SIG-M5 (cell line): ENCODE measurements around the gene BPI.
"Not testable (repeated sequence)": the region's sequence is repeated elsewhere in the genome, so short reads cannot be mapped to it uniquely, and the experiment has no call there.

Experiments
- DNase-seq: peaks from one replicate; lab custom pipeline; 2025; lab: John Stamatoyannopoulos, UW

BPI gene

DNA sequence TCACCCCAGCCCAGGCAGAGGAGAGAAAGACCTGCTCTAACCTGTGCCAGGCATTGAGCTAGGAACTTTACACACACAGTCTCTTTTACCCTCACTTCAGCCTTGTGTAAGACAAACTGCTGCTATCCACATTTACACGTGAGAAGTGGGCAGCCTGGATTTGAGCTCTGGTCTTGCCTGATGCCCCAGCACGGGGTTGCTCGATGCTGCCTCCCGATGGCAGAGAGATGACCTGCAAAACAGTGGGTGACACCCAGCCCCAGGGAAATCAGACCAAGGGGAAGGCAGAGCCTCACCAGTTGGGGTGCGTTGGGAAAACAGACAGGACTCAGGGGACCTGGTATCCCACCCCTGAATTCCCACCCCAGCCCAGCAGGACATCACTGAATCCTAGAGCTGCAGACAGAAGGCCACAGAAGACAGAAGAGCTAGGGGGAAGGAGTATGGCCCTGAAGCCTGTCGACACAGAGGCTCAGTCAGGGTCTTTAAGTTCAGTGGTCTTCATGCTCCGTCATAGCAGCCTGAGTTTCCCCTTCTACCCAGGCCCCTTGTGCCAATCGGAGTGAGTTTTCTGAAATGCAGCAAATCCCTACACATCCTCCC, 990 bp downstream of the BPI start:
- no peak for DNase-seq

DNA sequence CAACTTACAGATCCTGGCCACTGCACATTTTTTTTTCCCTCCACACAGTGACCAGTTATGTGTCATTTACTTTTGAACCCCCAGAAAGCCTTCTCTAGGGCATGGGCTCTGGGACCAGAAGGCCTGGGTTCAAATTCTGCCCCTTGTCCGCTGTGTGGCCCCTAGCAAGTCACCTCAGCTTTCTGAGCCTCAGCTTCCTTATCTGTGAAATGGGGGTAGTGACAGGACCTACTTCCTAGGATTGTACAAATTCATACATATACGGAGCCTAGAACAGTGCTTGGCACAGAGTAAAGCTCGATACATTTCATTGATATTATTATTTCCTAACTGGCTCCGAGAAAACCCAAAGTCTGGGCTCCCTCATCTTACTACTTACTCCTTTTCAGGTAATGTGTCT, 1.6 kb downstream of the BPI start:
- no peak for DNase-seq

DNA sequence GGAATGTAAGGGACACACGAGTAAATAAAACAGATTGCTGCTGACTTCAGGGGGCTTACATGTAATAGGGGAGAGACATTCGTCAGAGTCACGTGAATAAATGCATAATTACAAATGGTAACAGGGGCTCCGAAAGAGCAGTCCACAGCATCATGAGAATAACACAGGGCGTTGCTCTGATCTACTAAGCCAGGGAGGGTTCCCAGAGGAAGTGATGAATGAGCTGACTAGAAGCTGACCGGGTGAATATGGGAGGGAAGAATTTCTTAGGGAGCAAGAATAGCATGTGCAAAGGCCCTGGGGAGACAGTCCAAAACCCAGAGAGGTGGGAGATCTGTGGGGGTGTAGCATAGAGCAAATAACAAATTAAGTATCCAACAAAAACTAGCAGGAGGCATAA, 2.4 kb downstream of the BPI start:
- DNase-seq: no peak

DNA sequence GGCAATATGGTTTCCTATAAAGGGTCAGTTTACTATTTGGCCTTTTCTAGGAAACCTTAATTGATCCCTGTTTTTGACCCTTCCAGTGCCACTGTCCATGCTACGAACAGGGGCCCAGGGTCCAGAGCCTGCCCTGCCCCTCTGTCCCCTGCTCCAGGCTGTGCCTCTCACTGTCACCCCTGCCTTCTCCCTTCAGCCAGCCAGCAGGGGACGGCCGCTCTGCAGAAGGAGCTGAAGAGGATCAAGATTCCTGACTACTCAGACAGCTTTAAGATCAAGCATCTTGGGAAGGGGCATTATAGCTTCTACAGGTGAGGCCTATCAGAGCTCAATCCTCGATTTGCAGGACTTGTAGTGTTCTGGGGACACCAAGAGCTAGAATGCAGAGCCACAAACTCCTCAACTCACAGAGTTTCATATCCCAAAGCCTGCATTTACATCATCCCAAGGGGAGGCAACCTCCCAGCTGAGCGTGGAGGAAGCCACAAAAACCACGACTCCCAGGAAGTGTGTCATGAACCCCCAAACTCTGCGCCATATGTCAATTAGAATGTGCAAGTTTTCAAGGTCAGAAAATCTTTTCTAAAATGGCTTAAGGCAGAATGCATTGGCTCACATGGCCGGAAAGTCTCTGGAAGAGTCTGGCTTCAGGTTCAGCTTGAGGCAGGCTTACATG, 3.6 kb downstream of the BPI start:
- DNase-seq: no peak

DNA sequence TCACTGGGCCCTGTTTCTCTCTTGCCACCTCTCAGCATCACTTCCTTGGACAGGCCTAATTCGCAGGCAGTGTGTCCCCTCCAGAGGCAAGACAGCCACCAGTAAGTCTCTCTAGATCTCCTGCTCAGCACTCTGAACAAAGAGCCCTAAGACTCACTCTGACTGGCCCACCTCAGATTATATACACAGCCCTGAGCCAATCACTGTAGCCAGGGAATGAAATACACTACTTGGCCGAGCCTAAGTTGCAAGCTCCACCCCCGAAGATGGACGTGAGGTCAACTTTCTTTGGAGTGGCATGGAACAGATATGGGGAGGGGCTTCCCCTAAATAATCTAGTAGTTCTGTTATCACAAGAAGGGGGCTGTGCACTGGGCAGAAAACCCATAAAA, 4.1 kb downstream of the BPI start:
- DNase-seq: no peak

DNA sequence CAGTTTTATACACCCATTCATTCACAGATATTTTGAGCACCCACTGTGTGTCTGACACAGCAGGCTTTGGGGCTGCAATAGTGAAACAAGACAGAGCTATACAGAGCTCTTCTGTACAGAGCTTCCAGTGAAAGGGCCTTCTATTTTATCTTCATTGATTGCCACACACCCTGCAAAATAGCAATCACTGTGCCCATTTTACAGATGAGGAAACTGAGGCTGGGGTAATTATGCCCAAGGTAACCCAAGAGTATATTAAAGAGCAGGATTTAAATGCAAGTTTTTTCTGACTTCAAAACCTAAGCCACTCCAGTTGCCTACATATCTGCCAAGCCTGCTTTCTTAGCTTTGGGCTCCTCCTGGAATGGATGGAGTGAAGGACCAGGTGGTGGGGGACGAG, 4.5 kb downstream of the BPI start:
- no peak for DNase-seq

DNA sequence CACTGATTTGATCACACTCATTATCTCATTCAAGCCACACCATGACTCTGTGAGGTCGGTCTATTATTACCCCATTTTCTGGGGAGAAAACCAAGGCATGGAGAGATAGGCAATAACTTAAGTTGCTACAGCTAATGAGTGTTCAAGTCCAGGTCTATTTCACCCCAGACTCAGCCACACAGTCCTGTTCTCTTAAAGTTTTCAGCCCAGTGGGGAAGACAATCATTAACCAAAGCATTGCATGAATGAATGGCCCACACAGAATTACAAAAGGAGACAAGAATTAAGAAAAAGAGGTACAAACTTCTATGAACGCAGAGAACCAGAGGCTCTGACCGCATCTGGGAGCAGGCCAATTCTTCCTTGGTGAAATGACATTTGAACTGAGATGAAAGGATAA, 7.1 kb downstream of the BPI start:
- DNase-seq: no peak

DNA sequence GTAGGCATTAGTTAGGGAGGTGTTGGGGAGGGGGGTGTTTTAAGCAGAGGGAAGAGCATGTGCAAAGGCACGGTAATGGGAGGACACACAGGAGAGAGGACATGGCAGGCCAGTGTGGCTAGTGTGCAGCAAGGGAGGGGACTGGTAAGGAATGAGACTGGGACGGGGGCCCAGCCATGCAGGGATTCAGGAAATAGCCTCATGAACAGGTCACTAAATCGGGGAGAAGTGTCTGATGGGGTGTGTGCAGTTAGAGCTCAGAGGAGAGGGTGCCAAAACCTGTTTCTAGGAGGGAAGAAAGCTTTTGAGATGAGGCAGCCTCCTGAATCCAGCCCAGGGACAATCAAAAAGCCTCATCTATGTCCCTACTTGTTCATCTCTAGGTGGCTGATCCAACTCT, 7.5 kb downstream of the BPI start:
- no peak for DNase-seq

DNA sequence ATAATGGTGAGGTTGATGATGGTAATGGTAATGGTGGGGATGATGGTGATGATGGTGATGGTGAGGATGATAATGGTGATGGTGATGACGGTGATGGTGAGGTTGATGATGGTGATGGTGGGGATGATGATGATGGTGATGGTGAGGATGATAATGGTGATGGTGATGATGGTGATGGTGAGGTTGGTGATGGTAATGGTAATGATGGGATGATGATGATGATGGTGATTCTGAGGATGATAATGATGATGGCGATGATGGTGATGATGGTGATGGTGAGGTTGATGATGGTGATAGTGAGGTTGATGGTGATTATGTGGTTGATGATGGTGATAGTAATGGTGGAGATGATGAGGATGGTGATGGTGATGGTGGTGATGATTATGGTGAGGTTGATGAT, 9.7 kb downstream of the BPI start:
- no peak for DNase-seq

DNA sequence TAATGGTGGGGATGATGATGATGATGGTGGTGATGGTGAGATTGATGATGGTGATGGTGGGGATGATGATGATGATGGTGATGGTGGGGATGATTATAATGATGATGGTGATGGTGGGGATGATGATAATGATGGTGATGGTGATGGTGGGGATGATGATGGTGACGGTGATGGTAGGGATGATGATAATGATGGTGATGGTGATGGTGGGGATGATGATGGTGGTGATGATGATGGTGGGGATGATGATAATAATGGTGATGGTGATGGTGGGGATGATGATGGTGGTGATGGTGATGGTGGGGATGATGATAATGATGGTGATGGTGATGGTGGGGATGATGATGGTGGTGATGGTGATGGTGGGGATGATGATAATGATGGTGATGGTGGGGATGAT, 10.4 kb downstream of the BPI start:
- DNase-seq: not testable (repeated sequence)

DNA sequence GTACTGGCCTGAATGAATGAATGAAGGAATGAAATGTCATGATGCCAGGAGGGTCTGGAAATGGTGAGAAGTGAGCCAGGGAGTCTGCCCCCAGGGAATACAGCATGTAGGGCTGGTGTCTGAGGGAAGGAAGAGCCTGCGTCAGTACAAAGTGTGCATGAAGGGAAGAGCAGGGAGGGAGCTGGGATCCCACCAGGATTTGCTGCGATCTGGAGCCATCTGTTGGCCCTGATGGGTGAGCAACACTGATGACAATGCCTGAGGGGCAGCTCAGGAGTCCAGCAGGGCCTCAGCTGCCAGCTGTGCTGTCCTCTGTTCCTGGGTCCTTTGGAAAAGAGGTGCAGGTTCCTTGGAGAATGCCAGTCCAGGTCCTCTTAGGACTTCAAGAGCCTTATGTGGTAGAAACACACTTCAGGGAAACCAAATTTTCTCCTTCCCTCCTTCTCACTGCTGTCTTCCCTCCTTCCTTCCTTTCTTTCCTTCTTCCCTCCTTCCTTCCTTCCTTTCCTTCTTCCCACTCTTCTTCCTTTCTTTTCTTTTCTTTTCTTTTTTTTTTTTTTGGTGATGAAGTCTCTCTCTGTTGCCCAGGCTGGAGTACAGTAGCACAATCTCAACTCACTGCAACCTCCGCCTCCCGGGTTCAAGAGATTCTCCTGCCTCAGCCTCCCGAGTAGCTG, 11.5 kb downstream of the BPI start:
- DNase-seq: no peak

DNA sequence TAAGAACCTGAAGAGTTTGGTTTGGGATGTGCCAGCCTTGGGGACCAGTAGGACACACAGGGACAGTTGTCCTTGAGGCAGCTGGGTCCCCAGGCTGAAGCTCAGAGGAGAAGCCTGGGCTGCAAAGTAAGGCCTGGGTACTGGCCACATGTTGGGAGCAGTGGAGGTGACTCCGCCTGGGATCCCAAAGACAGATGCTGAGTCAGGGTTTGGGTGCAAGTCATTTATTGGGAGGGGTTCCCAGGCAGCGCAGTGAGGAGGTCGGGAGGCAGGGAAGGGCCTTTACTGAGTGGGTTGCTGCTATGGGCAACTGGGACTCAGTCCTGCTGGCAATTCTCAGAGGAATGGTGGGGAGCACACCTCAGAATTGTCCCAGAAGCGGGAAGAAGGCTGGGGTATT, 12.4 kb downstream of the BPI start:
- DNase-seq: no peak

DNA sequence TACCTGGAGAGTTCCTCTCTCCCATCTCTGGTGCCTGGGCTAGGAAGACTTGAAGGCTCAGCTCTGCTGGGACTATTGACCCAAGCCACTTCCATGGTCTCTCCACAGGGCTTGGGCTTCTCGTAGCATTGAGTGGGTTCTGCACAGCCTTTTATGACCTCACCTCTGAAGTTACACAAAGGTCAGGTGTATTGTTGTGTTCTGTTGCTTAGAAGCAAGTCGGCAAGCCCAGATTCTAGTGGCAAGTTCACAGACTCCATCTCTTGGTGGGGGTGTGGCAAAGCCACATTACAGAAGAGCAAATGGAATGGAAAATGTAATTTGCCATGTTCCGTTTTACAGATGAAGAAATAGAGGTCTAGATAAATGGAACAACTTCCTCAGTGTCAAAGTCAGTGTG, 13.5 kb downstream of the BPI start:
- no peak for DNase-seq

DNA sequence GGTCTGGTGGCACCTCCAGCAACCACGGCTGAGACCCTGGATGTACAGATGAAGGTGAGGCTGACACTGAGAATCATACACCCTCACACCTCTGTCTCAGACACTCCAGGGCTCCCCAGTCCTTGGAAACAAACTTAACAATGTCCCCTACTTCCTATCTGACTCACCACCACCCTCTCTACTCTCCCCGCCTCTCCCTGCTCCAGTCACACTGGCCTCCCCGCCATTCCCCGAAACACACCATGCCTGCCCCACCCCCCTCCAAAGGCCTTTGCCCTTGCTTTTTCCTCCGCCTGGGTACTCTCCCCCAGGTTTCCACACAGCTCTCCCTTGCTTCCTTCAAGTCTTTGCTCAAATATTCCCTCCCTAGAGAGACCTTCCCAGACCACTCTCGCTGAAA, 16.3 kb downstream of the BPI start:
- DNase-seq: no peak

DNA sequence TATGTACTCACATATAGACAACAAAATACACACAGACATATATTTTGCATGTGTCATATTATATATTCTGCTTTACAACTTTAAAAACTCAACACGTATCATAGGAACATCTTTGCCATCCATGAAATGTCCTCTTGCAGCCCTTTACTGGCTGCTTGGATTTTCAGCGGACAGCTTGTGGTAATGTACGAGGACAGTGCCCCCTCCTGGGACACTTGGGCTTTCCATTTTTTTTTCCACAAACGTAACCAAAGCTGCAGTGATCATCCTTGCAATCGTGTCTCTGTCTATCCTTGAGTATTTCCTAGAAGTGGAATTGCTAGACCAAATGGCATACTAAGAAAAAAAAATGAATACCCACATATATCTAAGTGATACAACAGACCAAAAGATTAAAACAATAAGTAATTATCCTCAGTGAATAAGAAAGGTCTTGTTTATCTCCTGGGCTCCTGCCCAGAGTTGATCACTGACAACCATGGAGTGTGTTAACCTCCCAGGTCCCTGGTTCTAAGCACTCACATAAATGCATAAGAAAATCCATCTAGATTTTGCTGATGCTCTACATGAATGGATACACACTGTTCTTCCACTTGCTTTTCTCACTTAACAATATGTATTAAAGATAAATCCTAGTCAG, 18.1 kb downstream of the BPI start:
- no peak for DNase-seq

DNA sequence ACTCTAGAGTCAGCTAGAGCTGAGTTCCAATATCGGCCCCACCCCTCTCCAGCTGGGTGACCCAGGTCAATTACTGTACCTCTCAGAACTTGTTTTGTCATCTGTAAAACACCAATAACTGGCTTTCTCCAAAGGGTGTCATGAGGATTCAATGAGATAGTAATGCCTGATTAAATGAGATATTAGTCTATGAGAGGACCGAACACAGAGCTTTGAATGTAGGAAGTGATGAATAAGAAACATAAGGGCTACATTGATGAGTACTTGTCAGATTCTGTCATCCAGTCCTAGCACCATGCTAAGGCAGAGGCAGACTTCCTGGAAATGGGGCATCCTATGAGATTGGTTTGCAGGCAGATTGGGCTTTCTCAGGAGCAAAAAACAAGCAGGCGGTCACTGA, 20.2 kb downstream of the BPI start:
- no peak for DNase-seq

DNA sequence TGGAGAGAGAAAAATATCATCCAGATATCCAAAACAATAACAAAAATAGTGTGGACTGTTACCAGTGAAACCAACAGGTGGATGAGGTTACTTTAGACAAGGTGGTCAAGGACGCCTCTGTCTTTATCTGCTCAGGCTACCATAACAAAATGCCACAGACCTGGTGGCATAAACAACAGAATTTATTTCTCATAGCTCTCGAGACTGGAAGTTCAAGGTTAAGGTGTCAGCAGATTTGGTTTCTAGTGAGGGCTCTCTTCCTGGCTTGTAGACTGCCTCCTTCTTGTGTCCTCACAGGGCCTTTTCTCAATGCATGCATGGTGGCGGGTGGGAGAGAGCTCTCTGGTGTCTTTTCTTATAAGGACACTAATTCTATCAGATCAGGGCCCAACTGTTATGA, 21.2 kb downstream of the BPI start:
- DNase-seq: no peak

DNA sequence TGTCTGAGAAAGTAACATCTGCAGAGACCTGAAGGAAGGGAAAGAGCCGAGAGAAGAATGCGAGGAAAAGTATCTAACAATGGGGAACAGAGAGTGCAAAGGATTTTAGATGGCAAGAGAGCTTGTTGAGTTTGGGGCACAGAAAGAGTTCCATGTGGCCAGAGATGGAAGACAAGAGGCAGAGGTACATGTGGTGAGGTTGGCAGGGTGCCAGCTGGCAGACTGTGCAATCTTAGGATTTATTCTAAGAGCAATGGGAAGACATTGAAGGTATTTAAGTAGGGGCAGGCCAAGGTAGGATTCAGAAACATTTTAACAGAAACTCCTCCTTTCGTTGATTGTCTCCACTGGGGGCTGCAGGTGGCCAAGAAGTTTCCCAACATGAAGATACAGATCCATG, 21.9 kb downstream of the BPI start:
- DNase-seq: no peak

DNA sequence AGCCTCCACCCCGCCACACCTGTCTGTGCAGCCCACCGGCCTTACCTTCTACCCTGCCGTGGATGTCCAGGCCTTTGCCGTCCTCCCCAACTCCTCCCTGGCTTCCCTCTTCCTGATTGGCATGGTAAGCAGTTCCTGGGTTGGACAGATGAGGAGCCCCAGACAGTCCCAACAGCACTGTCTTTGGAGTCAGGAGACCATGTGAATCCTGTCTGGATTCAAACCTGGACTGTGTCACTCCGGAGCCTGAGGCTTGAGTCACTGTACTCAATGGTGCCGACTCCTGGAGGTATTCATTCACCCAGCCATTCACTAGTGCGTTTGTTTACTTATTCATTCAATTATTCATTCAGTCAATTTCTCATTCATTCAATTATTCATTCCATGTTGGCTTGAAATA, 22.4 kb downstream of the BPI start:
- DNase-seq: no peak

DNA sequence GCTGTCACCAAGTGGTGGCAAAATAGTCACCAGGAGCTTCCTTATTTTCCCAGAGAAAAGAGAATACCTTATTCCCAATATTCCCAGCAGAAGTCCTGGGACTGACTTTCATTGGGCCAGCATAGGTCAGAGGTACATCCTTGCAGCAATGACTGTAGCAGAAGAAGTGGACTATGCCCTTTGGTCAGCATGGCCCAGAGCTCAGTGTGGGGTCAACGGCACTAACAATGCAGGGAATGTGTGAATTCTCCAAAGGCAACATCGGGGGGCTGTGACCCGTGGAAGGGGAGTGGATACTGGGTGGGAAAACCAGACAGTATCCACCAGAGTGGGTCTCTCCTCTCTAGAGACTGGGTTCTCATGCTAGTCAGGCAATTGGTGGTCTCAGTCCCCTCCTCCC, 26.7 kb downstream of the BPI start:
- no peak for DNase-seq

DNA sequence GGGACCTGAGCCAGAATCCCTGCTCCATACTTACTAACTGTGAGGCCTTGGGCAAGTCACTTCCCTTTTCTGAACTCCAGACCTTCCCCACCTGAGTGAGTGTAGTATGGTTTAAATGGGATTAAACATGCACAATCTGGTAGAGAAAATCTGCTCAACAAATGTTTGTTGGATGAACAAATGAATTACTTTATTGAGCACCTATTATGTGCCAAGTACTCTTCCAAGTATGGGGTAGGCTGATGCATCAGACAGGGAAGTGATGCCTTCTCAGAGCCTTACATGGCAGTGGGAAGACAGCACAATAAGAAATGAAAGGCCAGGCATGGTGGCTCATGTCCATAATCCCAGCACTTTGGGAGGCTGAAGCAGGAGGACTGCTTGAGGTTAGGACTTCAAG, 27.3 kb downstream of the BPI start:
- no peak for DNase-seq

DNA sequence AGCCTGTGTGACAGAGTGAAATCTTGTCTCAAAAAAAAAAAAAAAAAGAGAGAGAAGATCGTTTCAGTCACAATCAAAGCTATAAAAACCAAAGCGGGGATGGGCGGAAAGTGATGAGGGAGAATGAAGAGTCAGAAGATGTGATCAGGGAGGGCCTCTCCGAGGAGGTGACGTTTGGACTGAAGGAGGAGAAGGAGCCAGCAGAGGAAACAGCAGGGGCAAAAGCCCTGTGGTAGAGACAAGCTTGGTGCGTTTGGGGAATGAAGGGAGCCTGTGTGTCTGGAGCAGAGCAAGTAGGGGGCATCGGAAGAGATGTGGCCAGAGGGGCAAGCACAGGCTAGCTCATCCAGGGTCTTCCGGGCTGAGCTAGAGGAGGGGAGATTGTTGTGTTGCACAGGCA, 27.9 kb downstream of the BPI start:
- DNase-seq: no peak

DNA sequence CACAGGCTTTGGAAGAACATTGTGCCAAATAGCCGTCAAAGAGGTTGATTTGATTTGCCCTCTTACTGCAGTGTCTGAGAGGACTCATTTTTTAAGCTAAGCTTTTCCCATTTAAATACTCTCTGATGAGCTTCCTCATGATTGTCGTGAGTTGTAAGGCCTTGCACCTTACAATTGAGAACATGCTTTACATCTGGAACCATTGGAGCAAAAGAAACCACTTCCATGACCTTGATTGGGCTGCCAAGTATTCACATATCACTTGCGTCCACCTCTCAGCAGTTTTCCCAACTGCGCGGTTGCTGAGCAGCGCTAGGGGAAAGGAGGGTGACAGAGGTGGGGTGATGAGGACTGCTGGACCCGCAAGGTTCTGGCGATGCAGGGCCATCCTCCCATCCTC, 30.1 kb downstream of the BPI start:
- no peak for DNase-seq
